Measurements from ENCODE around the gene LRRC49.
"Not testable (repeated sequence)": the region's sequence is repeated elsewhere in the genome, so short reads cannot be mapped to it uniquely, and the experiment has no call there.

The LRRC49 gene

DNA sequence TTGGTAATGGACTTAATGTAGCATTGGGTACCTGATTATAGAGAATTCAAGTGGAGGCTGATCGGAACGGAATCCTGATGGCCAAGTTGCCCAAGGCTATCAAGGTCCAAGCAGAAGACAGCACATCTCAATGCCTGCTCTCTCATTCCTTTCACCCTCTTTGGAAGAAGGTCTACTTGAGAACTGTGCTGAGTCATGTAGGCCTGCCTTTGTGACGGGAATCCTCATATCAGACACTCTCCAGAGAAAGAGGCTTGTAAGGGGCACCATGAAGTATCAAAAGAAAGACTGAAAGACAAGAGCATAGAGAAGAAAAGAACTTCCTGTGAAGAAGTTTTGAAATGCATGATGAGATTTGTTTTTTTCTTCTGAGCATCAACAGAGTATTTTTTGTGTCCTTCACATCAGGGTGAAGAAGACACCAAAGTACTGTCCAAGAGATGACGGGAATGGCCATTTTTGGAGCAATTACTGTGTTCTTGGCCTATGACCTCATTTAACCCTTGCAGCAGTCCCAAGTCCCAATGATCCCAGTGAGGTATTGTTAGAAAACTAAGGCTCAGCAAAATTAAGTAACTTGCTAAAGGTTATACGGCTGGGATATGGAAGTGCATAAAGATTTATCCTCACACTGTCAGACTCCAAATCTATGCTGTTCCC is 25.5 kb upstream of the LRRC49 start:
- Histone ChIP-seq H3K27me3 (no peaks in the 10 kb centered on the region), H3K36me3 (no peaks in the 10 kb centered on the region), H3K9me3 (no peaks in the 10 kb centered on the region), H3K4me3 (ENCODE audit: low read depth, low read length) (no peak overlapping the region), H3K4me1 (peaks cover 28% of the 10 kb centered on the region)
- TF ChIP-seq, protein P1, sequence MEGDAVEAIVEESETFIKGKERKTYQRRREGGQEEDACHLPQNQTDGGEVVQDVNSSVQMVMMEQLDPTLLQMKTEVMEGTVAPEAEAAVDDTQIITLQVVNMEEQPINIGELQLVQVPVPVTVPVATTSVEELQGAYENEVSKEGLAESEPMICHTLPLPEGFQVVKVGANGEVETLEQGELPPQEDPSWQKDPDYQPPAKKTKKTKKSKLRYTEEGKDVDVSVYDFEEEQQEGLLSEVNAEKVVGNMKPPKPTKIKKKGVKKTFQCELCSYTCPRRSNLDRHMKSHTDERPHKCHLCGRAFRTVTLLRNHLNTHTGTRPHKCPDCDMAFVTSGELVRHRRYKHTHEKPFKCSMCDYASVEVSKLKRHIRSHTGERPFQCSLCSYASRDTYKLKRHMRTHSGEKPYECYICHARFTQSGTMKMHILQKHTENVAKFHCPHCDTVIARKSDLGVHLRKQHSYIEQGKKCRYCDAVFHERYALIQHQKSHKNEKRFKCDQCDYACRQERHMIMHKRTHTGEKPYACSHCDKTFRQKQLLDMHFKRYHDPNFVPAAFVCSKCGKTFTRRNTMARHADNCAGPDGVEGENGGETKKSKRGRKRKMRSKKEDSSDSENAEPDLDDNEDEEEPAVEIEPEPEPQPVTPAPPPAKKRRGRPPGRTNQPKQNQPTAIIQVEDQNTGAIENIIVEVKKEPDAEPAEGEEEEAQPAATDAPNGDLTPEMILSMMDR (IDR thresholded peaks at IDR 0.05; ENCODE audit: low read depth, low read length) = no peak
- DNase-seq = no peak

- peaks cover 28% of the 10 kb centered on the region for H3K4me1 ChIP-seq
- DNase-seq = no peak
- TF ChIP-seq, protein P1 (IDR thresholded peaks at IDR 0.05; ENCODE audit: low read depth, low read length) = no peak
These were observed 24.6 kb upstream of the LRRC49 start for GRCh38 chr15:70867911-70868467.

DNA sequence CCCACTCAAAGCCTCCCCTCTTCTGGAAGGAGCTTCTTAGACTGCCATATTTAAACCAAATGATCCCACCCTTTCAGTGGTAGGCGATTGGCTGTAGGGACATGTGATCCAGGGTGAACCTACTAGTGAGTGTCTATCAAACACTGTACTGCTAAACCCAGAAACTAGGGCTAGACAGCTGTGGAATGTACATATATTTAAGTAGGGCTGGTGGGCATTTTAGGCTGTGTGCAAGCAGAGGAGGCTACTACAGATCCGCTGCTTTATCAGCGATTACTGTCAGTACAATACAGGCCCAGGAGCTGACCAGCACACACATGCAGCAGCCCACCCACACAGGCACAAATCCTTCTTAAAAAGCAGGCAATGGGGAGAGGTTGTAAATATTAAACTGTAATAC is 23.3 kb upstream of the LRRC49 start:
- no peak for DNase-seq
- Histone ChIP-seq H3K9me3 (no peaks in the 10 kb centered on the region), H3K27me3 (no peaks in the 10 kb centered on the region), H3K4me3 (ENCODE audit: low read depth, low read length) (no peak overlapping the region), H3K4me1 (peaks cover 28% of the 10 kb centered on the region), H3K36me3 (no peaks in the 10 kb centered on the region)
- TF ChIP-seq, protein P1 (IDR thresholded peaks at IDR 0.05; ENCODE audit: low read depth, low read length) = no peak

More at GRCh38 chr15:70867911-70868467, 24.6 kb upstream of the LRRC49 start:
- Histone ChIP-seq H3K27me3 (no peaks in the 10 kb centered on the region), H3K4me3 (ENCODE audit: low read depth, low read length) (no peak overlapping the region), H3K36me3 (no peaks in the 10 kb centered on the region), H3K9me3 (no peaks in the 10 kb centered on the region)

DNA sequence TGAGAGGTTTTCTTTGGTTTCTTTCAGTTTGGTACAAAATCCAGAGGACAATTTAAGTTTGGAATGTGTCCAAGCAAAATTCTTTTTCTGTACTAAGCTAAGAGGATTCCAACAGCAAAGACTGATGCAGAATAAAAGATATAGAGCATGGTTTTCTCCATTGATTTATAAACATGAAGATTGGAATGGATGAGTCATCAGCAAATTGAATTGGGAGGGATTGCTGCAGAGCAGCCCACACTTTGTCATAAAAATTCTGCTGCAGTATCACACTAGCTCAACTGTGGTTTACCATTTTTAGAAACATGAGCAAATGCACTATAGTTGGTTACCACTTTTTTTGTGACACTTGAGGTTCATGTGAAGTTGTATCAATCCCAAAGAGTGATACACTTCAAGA is 22.6 kb upstream of the LRRC49 start:
- Histone ChIP-seq H3K4me3 (ENCODE audit: low read depth, low read length) (no peak overlapping the region), H3K36me3 (no peaks in the 10 kb centered on the region), H3K9me3 (no peaks in the 10 kb centered on the region), H3K4me1 (peaks cover 28% of the 10 kb centered on the region), H3K27me3 (no peaks in the 10 kb centered on the region)
- TF ChIP-seq, protein P1 (IDR thresholded peaks at IDR 0.05; ENCODE audit: low read depth, low read length) = no peak
- DNase-seq = no peak

DNA sequence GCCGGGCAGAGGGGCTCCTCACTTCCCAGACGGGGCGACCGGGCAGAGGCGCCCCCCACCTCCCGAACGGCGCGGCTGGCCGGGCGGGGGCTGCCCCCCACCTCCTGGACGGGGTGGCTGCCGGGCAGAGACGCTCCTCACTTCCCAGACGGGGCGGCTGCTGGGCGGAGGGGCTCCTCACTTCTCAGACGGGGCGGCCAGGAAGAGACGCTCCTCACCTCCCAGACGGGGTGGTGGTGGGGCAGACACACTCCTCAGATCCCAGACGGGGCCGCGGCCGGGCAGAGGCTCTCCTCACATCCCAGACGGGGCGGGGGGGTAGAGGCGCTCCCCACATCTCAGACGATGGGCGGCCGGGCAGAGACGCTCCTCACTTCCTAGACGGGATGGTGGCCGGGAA is 21.1 kb upstream of the LRRC49 start:
- peaks cover 28% of the 10 kb centered on the region for H3K4me1 ChIP-seq
- not testable (repeated sequence) for H3K9me3 ChIP-seq; H3K27me3 ChIP-seq; DNase-seq; H3K36me3 ChIP-seq; H3K4me3 ChIP-seq (ENCODE audit: low read depth, low read length)

- TF ChIP-seq, protein P1 (IDR thresholded peaks at IDR 0.05; ENCODE audit: low read depth, low read length) = no peak
- no peaks in the 10 kb centered on the region for H3K9me3 ChIP-seq
- DNase-seq = no peak
- H3K36me3 ChIP-seq = no peaks in the 10 kb centered on the region
- H3K27me3 ChIP-seq = no peaks in the 10 kb centered on the region
- peaks cover 20% of the 10 kb centered on the region for H3K4me1 ChIP-seq
- no peak overlapping the region for H3K4me3 ChIP-seq (ENCODE audit: low read depth, low read length)
These were observed 19.2 kb upstream of the LRRC49 start for GRCh38 chr15:70873232-70874054.
